ENCODE results near the gene IQGAP2.
A peak's percentile ranks its signal among the peaks of the same experiment; 100 is the strongest.

DNA sequence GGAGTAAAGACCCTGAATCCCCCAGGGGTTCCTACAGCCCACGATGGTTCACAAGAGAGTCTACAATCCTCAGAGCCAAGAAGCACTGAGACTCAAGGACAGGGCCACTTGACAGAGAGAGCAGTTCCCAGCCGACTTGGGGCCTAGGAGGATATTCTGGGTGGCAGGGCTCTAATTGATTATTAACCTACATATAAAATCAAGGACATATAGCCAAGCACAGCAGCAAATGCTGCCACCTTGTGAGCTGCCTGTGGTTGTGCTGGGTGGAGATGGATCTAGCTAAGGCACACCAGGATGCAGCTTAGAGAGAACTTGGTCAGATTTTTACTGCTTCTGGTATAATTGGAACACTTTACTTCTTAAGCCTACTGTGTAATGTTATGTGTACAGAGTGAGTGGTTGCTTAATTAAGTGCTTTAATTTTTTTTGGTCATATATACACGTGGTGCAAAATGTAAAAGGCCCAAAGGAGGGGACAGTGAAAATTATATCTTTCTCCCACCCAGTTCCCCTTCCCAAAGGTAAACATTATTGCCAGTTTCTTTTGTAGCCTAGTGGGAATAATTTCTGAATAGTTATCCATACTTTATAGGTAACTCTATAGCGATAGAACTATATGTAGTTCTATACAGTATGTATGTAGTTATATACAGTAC is 141.3 kb downstream of the IQGAP2 start:
- TF ChIP-seq, protein P1, sequence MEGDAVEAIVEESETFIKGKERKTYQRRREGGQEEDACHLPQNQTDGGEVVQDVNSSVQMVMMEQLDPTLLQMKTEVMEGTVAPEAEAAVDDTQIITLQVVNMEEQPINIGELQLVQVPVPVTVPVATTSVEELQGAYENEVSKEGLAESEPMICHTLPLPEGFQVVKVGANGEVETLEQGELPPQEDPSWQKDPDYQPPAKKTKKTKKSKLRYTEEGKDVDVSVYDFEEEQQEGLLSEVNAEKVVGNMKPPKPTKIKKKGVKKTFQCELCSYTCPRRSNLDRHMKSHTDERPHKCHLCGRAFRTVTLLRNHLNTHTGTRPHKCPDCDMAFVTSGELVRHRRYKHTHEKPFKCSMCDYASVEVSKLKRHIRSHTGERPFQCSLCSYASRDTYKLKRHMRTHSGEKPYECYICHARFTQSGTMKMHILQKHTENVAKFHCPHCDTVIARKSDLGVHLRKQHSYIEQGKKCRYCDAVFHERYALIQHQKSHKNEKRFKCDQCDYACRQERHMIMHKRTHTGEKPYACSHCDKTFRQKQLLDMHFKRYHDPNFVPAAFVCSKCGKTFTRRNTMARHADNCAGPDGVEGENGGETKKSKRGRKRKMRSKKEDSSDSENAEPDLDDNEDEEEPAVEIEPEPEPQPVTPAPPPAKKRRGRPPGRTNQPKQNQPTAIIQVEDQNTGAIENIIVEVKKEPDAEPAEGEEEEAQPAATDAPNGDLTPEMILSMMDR (IDR thresholded peaks at IDR 0.05), result peak; percentile 37
- TF ChIP-seq EZH2 (IDR thresholded peaks at IDR 0.05; ENCODE audit: borderline replicate concordance, insufficient read depth, low read depth, low read length, poor library complexity, severe bottlenecking), result no peak
